Activated CD8-positive, alpha-beta memory T cell treated with anti-CD3 and anti-CD28 coated beads for 4 hours (primary cell): ENCODE results near the gene DLX4.
A peak's percentile ranks its signal among the peaks of the same experiment; 100 is the strongest.

ENCODE experiments used
- DNase-seq, 2 donors: peaks; one replicate each; pipeline ENCODE4 v3.0.0-alpha.2; 2020; ENCODE audit warnings: low read depth in 2 of 2

DLX4 gene

GRCh38 chr17:49946964-49947584, 21.9 kb upstream of the DLX4 start:
- no peak for DNase-seq

DNA sequence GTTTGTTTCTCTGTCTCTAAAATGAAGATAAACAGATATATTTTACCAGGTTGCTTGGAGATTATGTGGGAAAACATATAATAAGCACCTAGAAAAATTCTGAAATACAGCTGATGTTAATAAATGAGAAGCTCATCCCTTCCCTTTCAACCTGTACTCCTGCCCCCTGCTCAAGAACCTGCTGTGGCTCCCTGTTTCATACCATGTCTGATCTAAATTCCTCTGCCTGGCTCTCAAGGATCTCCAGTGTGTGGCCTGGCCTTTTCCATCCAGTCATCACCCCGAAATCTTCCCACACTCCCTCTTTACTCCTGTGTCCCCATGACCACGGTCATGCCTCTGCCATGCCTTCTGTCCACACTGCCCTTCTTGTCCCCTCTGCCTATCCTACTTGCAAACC, 19.4 kb upstream of the DLX4 start:
- no peak for DNase-seq

DNA sequence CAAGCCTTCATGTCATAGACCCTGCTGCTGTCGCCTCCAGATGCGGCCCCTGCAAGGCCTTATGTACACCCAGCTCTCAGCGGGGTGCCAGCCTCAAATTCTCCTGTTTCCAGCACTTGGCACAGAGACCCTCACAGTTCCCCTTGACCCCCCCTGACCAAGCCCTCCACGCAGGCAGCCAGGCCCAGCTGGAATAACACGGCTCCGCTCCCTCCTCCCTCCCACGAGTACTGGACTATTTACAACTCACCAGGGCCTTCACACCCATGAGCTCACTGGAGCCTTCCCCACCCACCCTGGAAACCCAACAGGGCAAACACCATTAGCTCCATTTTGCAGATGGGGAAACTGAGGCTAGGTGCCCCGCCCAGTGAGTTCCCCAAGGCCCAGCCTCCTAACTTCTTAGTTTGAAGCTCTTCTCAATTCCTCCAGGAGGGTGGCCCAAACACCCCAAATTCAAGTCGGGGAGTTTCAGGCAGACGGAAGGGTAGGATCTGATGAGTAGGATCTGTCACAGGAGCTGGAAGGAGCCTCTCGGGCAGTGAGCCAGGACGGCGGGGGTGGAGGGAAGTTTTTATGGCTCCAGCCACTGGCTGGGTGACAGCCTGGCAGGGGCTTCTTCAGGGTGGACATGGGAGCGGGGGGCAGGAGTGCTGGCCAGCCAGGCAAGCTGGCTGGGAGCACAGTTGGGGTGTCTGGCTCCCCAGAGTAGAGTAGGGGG, 17.5 kb upstream of the DLX4 start:
- no peak for DNase-seq

DNA sequence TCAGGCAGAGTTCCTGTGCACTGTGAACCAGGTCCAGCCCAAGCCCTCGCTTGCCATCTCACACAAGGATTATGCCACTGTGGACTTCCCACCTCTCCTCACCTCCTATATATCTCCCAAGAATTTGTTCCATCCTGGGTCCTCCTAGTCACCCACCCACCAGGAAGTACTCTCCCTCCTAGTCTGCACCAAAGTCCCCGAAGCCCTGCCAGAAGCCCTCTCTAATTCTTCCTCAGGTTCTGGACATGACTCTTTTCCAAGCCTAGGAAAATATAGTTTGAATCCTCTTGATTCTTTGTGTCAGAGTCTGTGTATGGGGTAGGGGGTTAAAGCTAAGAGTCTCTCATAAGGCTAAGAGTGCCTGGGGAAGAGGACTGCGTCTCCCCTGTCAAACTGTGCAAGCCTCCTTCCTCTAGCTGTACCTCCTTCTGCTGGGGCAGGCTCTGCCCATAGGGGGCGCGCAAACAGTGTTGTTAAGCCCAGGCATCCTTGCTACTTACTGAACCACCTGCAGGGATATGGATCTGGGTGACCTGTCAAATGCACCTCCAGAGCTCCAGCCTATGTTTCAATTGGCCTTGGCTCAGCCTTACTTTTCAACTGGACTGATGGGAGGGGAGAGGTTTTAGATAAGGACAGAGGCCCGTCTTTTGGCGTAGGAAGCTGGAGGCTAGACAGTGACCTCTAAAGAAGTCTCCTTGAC, 16.6 kb upstream of the DLX4 start:
- peak; percentile 53 to 55 for DNase-seq

- DNase-seq, result no peak
Measured at GRCh38 chr17:49952912-49953497, 16.0 kb upstream of the DLX4 start.

GRCh38 chr17:49955157-49955556, 13.8 kb upstream of the DLX4 start:
- no peak for DNase-seq

DNA sequence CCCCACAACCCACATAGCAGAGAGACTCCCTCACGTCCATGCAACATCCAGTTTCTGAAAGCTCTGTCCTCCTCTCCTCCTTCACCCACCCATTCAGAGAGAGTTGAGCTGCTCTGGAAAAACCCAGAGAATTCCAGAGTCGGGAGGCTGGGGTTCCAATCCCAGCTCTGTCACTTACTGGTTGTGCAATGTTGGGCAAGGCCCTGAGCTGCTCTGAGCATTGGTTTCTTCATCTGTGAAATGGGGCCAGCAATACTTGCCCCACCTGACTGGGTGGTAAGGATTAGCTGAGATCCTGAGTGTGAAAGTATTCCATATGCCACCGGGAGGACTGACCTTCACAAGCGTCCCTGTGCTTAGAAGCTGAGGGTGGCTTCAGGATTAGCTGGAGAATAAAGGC, 12.2 kb upstream of the DLX4 start:
- no peak for DNase-seq

- DNase-seq, result no peak
Measured at GRCh38 chr17:49957350-49957749, 11.6 kb upstream of the DLX4 start.

DNA sequence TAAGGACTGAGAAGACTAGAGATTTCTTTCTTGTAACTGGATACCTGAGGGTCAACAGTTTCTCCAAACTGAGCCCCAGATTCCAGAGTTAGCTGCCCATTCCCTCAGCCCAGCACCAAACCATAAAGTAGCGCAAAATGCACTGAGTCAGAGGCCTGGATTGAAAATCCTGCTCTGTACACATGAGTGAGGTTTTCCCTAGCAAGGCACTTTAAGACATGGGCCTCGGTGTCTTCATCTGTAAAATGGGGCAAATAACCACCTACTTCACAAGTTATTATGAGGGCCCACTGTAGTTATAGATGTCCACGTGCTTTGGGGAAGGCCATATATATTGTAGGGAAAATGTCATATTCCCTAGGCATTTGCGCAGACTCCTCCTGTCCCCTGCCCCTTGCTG, 10.3 kb upstream of the DLX4 start:
- DNase-seq, result no peak

DNA sequence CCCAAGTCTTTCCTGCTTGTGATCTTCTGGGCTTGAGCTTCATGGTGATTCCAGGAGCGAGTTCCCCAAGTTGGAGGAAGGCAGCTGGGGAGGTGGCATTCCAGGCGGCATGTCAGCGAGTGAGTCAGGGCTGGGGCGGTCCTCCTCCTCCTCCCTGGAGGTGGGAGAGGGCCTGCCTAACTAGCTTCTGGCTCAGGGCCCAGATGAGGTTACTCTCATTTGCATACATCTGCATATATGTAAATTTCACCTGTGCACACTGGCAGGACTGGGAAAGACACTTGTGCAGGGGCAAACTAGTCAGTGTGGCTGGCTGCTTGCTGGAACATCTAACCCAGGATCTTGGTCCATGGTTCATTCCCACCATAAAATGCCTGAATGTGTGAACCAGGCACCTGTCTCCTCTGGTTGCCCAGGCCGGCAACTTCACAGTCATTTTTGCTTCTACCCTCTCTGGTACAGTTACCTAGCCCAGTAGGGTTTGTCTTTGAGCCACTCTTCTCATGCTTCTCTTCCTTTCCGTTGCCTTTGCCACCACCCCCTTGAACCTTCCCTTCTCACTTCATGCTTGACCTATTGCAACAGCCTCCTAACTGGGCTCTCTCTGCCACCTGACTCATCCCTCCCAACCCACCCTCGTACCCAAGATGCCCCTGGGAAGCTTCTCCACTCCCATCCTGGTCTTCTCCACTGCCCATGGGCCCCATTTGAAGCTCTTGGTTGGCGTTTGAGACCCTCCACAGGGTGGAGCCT, 9.6 kb upstream of the DLX4 start:
- no peak for DNase-seq

DNA sequence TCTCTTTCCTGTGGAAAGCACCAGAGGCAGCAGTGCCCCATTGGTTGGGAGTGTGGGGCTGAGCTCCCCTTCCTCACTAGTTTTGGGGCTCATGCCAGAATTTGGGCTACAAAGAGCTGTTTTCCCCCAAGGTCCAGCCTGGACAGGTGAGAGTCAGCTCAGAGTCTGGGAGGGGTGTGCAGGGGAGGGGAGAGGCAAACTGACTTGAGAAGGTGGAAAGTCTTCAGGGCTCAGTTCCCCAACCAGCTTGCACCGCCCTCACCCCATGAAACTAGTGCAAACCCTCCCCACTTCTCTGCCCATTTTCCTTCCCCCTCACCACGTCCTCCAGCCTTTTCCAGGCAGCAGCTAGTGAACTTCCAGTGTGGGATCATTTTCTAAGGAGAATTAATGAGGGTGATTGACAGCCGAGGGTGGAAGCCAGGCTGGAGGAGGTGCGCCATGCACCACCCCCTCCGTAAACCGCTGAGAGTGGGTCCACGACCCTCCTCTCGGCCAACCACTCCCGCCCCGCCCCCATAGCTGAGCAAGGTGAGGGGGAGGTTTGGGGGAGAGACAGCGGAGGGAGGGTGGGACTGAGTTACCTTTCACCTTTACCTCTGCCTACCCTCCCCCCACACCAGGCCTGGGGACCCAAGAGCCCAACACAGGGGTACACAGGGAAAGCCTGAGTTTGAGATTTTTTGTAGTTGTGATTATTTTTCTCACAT, 6.2 kb upstream of the DLX4 start:
- DNase-seq, result no peak

GRCh38 chr17:49963309-49963625, 5.7 kb upstream of the DLX4 start:
- no peak for DNase-seq

GRCh38 chr17:49963626-49964302, 5.2 kb upstream of the DLX4 start:
- DNase-seq, result no peak

GRCh38 chr17:49964303-49964768, 4.7 kb upstream of the DLX4 start:
- no peak for DNase-seq

GRCh38 chr17:49964769-49965523, 4.0 kb upstream of the DLX4 start:
- DNase-seq, result no peak

GRCh38 chr17:49965524-49965909, 3.5 kb upstream of the DLX4 start:
- no peak for DNase-seq

- no peak for DNase-seq
Measured at GRCh38 chr17:49966767-49967166, 2.2 kb upstream of the DLX4 start.

DNA sequence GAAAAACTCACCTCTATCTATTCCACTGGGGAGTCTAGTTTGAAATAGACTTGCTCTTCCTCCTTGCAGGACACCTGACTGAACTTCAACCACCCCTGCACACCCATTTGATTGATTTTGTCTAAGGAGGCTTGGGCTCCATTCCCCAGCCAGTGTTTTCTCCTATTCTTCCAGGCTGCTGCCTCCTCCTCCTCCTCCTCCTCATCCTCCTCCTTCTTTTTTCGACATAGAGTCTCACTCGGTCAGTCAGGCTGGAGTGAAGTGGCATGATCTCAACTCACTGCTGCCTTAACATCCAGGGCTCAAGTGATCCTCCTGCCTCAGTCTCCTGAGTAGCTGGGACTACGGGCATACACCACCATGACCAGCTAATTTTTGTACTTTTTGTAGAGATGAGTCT, 1.8 kb upstream of the DLX4 start:
- DNase-seq, result no peak

DNA sequence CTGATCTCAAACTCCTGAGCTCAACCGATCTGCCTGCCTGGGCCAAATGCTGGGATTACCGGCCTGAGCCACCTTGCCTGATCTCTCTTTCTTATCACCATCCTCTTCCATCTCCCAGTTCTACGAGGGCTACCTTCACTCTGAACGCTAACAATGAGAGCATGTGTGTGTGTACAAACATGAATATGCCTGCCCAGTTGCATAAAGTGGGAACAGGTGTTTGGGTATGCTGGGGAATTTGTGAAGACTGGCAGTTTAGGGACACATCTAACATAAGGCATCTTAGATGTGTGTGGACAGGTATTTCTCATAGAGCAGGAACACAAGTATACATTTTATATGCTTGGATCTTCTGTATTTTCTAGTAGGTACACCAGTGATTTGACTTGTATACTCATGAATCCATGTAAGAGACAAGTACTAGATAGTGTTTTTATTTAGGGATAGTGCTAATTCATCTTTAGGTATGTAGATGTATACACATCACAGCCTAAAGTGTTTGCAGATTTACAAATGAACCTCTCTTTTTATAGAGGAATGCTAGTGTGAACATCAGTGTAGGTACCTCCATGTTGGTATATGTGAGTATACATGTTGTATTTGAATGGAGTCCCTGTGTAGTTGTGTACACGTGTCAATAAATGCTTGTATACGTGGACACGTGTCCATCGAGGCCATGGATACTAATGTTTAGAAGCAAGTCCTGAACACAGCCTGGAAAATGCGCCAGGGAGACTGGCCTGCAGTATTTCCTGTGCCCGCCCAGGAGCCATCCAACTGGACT, 1.2 kb upstream of the DLX4 start:
- DNase-seq, result no peak
